Hepatocyte (in vitro differentiated cells): ENCODE measurements around the gene ZMYND8.

Experiments used
- EZH2 ChIP-seq: fragments of 200-600 bp; sonication (generic); IDR thresholded peaks from 2 replicates; pipeline ENCODE4 v1.6.1; 2016; ENCODE audit warnings: antibody characterized with exemption, mild to moderate bottlenecking, borderline replicate concordance
- TF ChIP-seq, protein P1 (sequence below): fragments of 200-600 bp; sonication (generic); IDR thresholded peaks from 2 replicates; pipeline ENCODE4 v1.5.1; 2016; ENCODE audit warnings: antibody characterized with exemption, mild to moderate bottlenecking; ENCODE audit not compliant: poor library complexity

DNA sequence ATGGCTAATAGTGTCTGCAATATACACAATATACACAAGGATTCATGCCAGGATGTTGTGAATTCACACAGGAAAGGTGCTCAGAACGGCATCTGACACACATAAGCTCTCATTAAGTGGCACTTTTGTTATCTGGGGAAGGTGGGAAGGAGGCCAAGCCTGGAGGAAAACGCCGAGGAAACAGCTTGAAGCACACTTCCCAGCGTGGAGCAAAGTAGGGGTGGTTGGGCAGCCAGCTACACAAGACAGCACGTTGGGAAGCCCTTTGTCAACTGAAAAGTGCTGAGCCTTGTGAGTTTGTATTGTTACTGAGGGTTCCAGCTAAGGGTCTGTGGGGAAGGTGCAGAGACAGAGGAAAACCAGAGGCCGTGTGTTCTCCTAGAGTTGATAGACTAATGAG is 181.0 kb downstream of the ZMYND8 start:
- TF ChIP-seq, protein P1, sequence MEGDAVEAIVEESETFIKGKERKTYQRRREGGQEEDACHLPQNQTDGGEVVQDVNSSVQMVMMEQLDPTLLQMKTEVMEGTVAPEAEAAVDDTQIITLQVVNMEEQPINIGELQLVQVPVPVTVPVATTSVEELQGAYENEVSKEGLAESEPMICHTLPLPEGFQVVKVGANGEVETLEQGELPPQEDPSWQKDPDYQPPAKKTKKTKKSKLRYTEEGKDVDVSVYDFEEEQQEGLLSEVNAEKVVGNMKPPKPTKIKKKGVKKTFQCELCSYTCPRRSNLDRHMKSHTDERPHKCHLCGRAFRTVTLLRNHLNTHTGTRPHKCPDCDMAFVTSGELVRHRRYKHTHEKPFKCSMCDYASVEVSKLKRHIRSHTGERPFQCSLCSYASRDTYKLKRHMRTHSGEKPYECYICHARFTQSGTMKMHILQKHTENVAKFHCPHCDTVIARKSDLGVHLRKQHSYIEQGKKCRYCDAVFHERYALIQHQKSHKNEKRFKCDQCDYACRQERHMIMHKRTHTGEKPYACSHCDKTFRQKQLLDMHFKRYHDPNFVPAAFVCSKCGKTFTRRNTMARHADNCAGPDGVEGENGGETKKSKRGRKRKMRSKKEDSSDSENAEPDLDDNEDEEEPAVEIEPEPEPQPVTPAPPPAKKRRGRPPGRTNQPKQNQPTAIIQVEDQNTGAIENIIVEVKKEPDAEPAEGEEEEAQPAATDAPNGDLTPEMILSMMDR, result no peak
- no peak for TF ChIP-seq EZH2
